ENCODE measurements around the gene PARK7. TPM values are rescaled to one million over a fixed set of nuclear protein-coding genes. Genes with fewer than 3 reads are reported as not detected.
A peak's percentile ranks its signal among the peaks of the same experiment; 100 is the strongest.

The PARK7 gene
- total RNA-seq, 2 donors from 2014 or later: 304 to 378 TPM

GRCh38 chr1:7931446-7931812 is 30.1 kb upstream of the PARK7 start:
- WGBS, 2 experiments (ENCODE audit: insufficient coverage in 1 of 2, insufficient read length in 1 of 2): 90 to 95% methylated on average over 1 to 2 of the region's 2 CpGs
- Mint-ChIP-seq H3K4me3 (no peak overlapping the region), H3K4me1 (peaks cover 3% of the 10 kb centered on the region), H3K36me3 (ENCODE audit: low read depth) (no peaks in the 10 kb centered on the region), H3K9me3 (peaks cover 17% of the 10 kb centered on the region), H3K27me3 (ENCODE audit: insufficient read depth) (peaks cover 14% of the 10 kb centered on the region), H3K27ac (no peak overlapping the region)
- DNase-seq: no peak
- Histone ChIP-seq H3K9ac (ENCODE audit: extremely low read depth, low read length, poor library complexity, severe bottlenecking) (no peak overlapping the region), H3K4me3 (ENCODE audit: low read length) (no peak overlapping the region), H3K36me3 (ENCODE audit: control insufficient read depth, insufficient read depth, low read length) (no peaks in the 10 kb centered on the region), H3K9me3 (ENCODE audit: control insufficient read depth, low read length) (peaks cover 4% of the 10 kb centered on the region), H3K27me3 (ENCODE audit: control insufficient read depth, insufficient read depth, low read length, poor library complexity, severe bottlenecking) (no peaks in the 10 kb centered on the region), H3K27ac (ENCODE audit: low read depth, low read length) (no peak overlapping the region), H3K4me1 (ENCODE audit: control insufficient read depth, insufficient read depth, low read length) (no peaks in the 10 kb centered on the region)
- no peak for TF ChIP-seq CTCF (conservative IDR thresholded peaks at IDR 0.05)

GRCh38 chr1:7932524-7933138 is 28.9 kb upstream of the PARK7 start:
- TF ChIP-seq CTCF (conservative IDR thresholded peaks at IDR 0.05): peak; percentile 30
- no peak overlapping the region for H3K9ac ChIP-seq (ENCODE audit: extremely low read depth, low read length, poor library complexity, severe bottlenecking)
- WGBS, 2 experiments (ENCODE audit: insufficient coverage in 1 of 2, insufficient read length in 1 of 2): 93% methylated on average over 5 to 15 of the region's 15 CpGs
- H3K36me3 ChIP-seq (ENCODE audit: control insufficient read depth, insufficient read depth, low read length): no peaks in the 10 kb centered on the region
- H3K27me3 ChIP-seq (ENCODE audit: control insufficient read depth, insufficient read depth, low read length, poor library complexity, severe bottlenecking): no peaks in the 10 kb centered on the region
- Mint-ChIP-seq H3K27me3 (ENCODE audit: insufficient read depth) (peaks cover 14% of the 10 kb centered on the region), H3K4me3 (no peak overlapping the region), H3K9me3 (peaks cover 9% of the 10 kb centered on the region), H3K36me3 (ENCODE audit: low read depth) (no peaks in the 10 kb centered on the region), H3K27ac (no peak overlapping the region), H3K4me1 (peaks cover 5% of the 10 kb centered on the region)
- no peak overlapping the region for H3K27ac ChIP-seq (ENCODE audit: low read depth, low read length)
- no peaks in the 10 kb centered on the region for H3K4me1 ChIP-seq (ENCODE audit: control insufficient read depth, insufficient read depth, low read length)
- peaks cover 4% of the 10 kb centered on the region for H3K9me3 ChIP-seq (ENCODE audit: control insufficient read depth, low read length)
- H3K4me3 ChIP-seq (ENCODE audit: low read length): no peak overlapping the region
- DNase-seq: no peak

- Histone ChIP-seq H3K9me3 (ENCODE audit: control insufficient read depth, low read length) (no peaks in the 10 kb centered on the region), H3K4me3 (ENCODE audit: low read length) (no peak overlapping the region), H3K9ac (ENCODE audit: extremely low read depth, low read length, poor library complexity, severe bottlenecking) (no peak overlapping the region), H3K27ac (ENCODE audit: low read depth, low read length) (no peak overlapping the region), H3K27me3 (ENCODE audit: control insufficient read depth, insufficient read depth, low read length, poor library complexity, severe bottlenecking) (peaks cover 34% of the 10 kb centered on the region), H3K36me3 (ENCODE audit: control insufficient read depth, insufficient read depth, low read length) (no peaks in the 10 kb centered on the region), H3K4me1 (ENCODE audit: control insufficient read depth, insufficient read depth, low read length) (no peaks in the 10 kb centered on the region)
- peaks cover 9% of the 10 kb centered on the region for H3K4me1 Mint-ChIP-seq
- H3K27me3 Mint-ChIP-seq (ENCODE audit: insufficient read depth): peaks cover 57% of the 10 kb centered on the region
- H3K4me3 Mint-ChIP-seq: no peak overlapping the region
- H3K27ac Mint-ChIP-seq: no peak overlapping the region
- H3K36me3 Mint-ChIP-seq (ENCODE audit: low read depth): no peaks in the 10 kb centered on the region
- peak; percentile 58 for DNase-seq
- WGBS, 2 experiments (ENCODE audit: insufficient coverage in 1 of 2, insufficient read length in 1 of 2): 67 to 68% methylated on average over 2 to 3 of the region's 3 CpGs
- TF ChIP-seq CTCF (conservative IDR thresholded peaks at IDR 0.05): peak; percentile 42
- H3K9me3 Mint-ChIP-seq: no peaks in the 10 kb centered on the region
Measured at GRCh38 chr1:7938070-7938469, 23.4 kb upstream of the PARK7 start.

Data from endodermal cell (in vitro differentiated cells).